Nephron (organoid): ENCODE results near the gene HAUS3.

Source experiments
- H3K27ac Mint-ChIP-seq, 3 experiments: 2 replicates each; pipeline ENCODE4 v1.8.0; 2020; ENCODE audit warnings: mixed read lengths in 3 of 3, mild to moderate bottlenecking in 2 of 3, moderate library complexity in 1 of 3
- H3K27me3 Mint-ChIP-seq: 2 replicates; pipeline ENCODE4 v1.8.0; 2021; ENCODE audit warnings: low read depth, mild to moderate bottlenecking, moderate library complexity, mixed read lengths
- H3K36me3 Mint-ChIP-seq: 2 replicates; pipeline ENCODE4 v1.8.0; 2020; ENCODE audit warnings: low read depth, mixed read lengths
- H3K4me1 Mint-ChIP-seq: 2 replicates; pipeline ENCODE4 v1.8.0; 2020; ENCODE audit warnings: mixed read lengths
- H3K4me3 Mint-ChIP-seq, 3 experiments: 2 replicates each; pipeline ENCODE4 v1.8.0; 2020; ENCODE audit warnings: mild to moderate bottlenecking in 3 of 3, mixed read lengths in 3 of 3, moderate library complexity in 2 of 3
- H3K9me3 Mint-ChIP-seq: 2 replicates; pipeline ENCODE4 v1.8.0; 2020; ENCODE audit warnings: mixed read lengths
- CTCF ChIP-seq, 3 experiments: fragments of 200-600 bp; sonication (generic); IDR thresholded peaks; one replicate each; pipeline ENCODE4 v1.5.0; 2021; ENCODE audit warnings: antibody characterized with exemption in 3 of 3; ENCODE audit not compliant: unreplicated experiment in 3 of 3

HAUS3 gene

GRCh38 chr4:2288051-2288541, 46.2 kb upstream of the HAUS3 start:
- Mint-ChIP-seq H3K4me3 (no peak overlapping the region), H3K27me3 (peaks cover 21% of the 10 kb centered on the region), H3K4me1 (peaks cover 29% of the 10 kb centered on the region), H3K27ac (peak overlapping the region in 1 of 3 experiments; percentile 62), H3K9me3 (no peaks in the 10 kb centered on the region), H3K36me3 (no peaks in the 10 kb centered on the region)
- no peak for TF ChIP-seq CTCF (IDR thresholded peaks at IDR 0.05; ENCODE audit: unreplicated experiment in 3 of 3)

- H3K9me3 Mint-ChIP-seq, result no peaks in the 10 kb centered on the region
- H3K36me3 Mint-ChIP-seq, result no peaks in the 10 kb centered on the region
- peaks cover 21% of the 10 kb centered on the region for H3K27me3 Mint-ChIP-seq
- H3K27ac Mint-ChIP-seq, result peak overlapping the region; percentile 52 to 77 (median 62)
- H3K4me1 Mint-ChIP-seq, result peaks cover 24% of the 10 kb centered on the region
- TF ChIP-seq CTCF (IDR thresholded peaks at IDR 0.05; ENCODE audit: unreplicated experiment in 3 of 3), result no peak
- peak overlapping the region in 1 of 3 experiments; percentile 47 for H3K4me3 Mint-ChIP-seq
These were observed 45.6 kb upstream of the HAUS3 start for GRCh38 chr4:2287594-2287915.

GRCh38 chr4:2286904-2287593, 45.1 kb upstream of the HAUS3 start:
- peak overlapping the region in 2 of 3 experiments; percentile 38 to 47 for H3K4me3 Mint-ChIP-seq
- peaks cover 21% of the 10 kb centered on the region for H3K27me3 Mint-ChIP-seq
- peak overlapping the region; percentile 52 to 77 (median 62) for H3K27ac Mint-ChIP-seq
- H3K36me3 Mint-ChIP-seq, result no peaks in the 10 kb centered on the region
- no peaks in the 10 kb centered on the region for H3K9me3 Mint-ChIP-seq
- TF ChIP-seq CTCF (IDR thresholded peaks at IDR 0.05; ENCODE audit: unreplicated experiment in 3 of 3), result no peak
- peaks cover 23% of the 10 kb centered on the region for H3K4me1 Mint-ChIP-seq

GRCh38 chr4:2285613-2286381, 43.9 kb upstream of the HAUS3 start:
- no peak overlapping the region for H3K4me3 Mint-ChIP-seq
- H3K27ac Mint-ChIP-seq, result no peak overlapping the region
- no peaks in the 10 kb centered on the region for H3K36me3 Mint-ChIP-seq
- TF ChIP-seq CTCF (IDR thresholded peaks at IDR 0.05; ENCODE audit: unreplicated experiment in 3 of 3), result no peak
- H3K9me3 Mint-ChIP-seq, result no peaks in the 10 kb centered on the region
- peaks cover 28% of the 10 kb centered on the region for H3K4me1 Mint-ChIP-seq
- H3K27me3 Mint-ChIP-seq, result peaks cover 22% of the 10 kb centered on the region

GRCh38 chr4:2284934-2285612, 43.2 kb upstream of the HAUS3 start:
- no peak overlapping the region for H3K4me3 Mint-ChIP-seq

More at GRCh38 chr4:2284934-2285612, 43.2 kb upstream of the HAUS3 start:
- H3K9me3 Mint-ChIP-seq, result no peaks in the 10 kb centered on the region
- peaks cover 26% of the 10 kb centered on the region for H3K27me3 Mint-ChIP-seq
- peaks cover 28% of the 10 kb centered on the region for H3K4me1 Mint-ChIP-seq
- no peak for TF ChIP-seq CTCF (IDR thresholded peaks at IDR 0.05; ENCODE audit: unreplicated experiment in 3 of 3)
- no peaks in the 10 kb centered on the region for H3K36me3 Mint-ChIP-seq
- H3K27ac Mint-ChIP-seq, result no peak overlapping the region
